ENCODE measurements around the gene ABCA7.

ABCA7 gene

DNA sequence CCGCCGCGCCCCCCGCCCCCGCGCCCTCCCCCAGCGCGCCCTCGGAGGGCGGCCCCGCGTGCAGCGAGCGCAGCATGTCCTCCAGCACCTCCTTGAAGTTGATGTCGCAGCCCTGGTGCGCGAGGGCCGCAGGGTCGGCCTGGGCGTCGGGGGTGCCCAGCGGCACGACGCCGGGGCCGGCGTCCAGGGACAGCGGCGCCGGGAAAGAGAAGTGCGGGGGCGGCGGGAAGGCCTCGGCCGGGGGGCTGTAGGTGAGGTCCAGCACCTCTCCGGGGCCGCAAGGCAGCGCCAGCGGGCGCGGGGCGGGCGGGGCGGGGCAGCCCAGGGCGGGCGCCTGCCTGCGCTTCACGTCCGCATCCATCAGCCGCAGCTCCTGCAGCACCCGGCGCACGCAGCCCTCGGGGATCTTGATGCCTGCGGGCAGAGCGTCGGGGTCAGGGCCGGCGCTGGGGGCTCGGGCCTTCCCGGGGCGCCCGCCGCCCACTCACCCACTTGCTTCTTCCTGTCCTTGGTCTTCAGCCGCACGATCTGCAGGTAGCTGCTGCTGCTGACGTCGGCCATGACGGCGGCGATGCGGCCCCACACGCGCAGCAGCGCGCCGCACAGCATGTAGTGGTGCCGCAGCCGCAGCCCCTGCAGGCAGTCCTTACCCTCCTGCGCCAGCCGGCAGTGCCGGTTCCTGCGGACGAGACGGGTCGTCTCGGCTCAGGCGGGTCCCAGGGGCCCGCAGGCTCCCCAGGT lies 68.6 kb downstream of the ABCA7 start:
- TF ChIP-seq, protein P1, sequence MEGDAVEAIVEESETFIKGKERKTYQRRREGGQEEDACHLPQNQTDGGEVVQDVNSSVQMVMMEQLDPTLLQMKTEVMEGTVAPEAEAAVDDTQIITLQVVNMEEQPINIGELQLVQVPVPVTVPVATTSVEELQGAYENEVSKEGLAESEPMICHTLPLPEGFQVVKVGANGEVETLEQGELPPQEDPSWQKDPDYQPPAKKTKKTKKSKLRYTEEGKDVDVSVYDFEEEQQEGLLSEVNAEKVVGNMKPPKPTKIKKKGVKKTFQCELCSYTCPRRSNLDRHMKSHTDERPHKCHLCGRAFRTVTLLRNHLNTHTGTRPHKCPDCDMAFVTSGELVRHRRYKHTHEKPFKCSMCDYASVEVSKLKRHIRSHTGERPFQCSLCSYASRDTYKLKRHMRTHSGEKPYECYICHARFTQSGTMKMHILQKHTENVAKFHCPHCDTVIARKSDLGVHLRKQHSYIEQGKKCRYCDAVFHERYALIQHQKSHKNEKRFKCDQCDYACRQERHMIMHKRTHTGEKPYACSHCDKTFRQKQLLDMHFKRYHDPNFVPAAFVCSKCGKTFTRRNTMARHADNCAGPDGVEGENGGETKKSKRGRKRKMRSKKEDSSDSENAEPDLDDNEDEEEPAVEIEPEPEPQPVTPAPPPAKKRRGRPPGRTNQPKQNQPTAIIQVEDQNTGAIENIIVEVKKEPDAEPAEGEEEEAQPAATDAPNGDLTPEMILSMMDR (IDR thresholded peaks at IDR 0.05; ENCODE audit: low read depth, low read length, poor library complexity, severe bottlenecking) = no peak
- no peak for TF ChIP-seq EZH2phosphoT487 (IDR thresholded peaks at IDR 0.05; ENCODE audit: borderline replicate concordance, low read length)
- Histone ChIP-seq H3F3A (ENCODE audit: control insufficient read depth, insufficient read depth) (peaks cover under 1% of the 10 kb centered on the region; the same call in 1 of the 2 replicates), H3K36me3 (ENCODE audit: control insufficient read depth, low read length) (peaks cover 19% of the 10 kb centered on the region)

DNA sequence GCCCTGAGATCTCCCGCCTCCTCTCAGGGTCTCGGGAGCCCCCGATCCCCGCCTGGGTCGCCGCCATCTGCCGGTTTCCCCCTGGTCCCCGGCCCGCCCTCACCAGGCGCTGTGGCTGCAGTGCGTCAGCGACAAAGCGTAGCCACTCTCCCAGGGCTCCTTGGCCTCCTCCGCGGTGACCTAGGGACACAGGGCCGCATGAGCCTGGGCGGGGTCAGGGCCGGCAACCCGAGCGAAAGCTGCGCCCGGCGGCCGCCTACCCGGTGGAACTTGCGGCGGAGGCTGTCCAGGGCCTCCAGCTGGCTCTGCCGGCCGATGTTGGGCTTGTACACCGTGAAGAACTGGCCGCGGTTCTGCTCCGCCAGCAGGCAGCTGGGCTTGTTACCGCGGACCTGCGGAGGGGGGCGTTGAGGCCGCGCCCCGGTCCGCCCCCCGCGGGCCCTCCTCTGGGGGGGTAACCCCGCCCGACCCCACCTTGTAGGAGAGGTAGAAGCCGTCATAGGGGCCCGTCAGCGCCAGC lies 69.2 kb downstream of the ABCA7 start:
- Histone ChIP-seq H3K9me2 (replicated peaks; ENCODE audit: control insufficient read depth, low read length) (no peaks in the 10 kb centered on the region), H3K36me3 (ENCODE audit: control insufficient read depth, low read length) (peaks cover 19% of the 10 kb centered on the region), H3K79me2 (ENCODE audit: control insufficient read depth, low read length) (peaks cover 9% of the 10 kb centered on the region), H3F3A (ENCODE audit: control insufficient read depth, insufficient read depth) (no peaks in the 10 kb centered on the region), H3K9me3 (ENCODE audit: control insufficient read depth, insufficient read depth, low read length) (no peaks in the 10 kb centered on the region), H3K4me2 (ENCODE audit: low read length) (no peak overlapping the region), H3K27ac (ENCODE audit: low read depth, low read length) (no peak overlapping the region), H3K4me1 (ENCODE audit: control insufficient read depth, low read length) (peaks cover 18% of the 10 kb centered on the region), H3K27me3 (ENCODE audit: control insufficient read depth, low read length) (no peaks in the 10 kb centered on the region), H3K4me3 (ENCODE audit: low read length) (no peak overlapping the region), H4K20me1 (ENCODE audit: control insufficient read depth, insufficient read depth, low read depth, low read length) (no peaks in the 10 kb centered on the region)
- no peak for TF ChIP-seq EZH2phosphoT487 (IDR thresholded peaks at IDR 0.05; ENCODE audit: borderline replicate concordance, low read length)
- TF ChIP-seq, protein P1 (IDR thresholded peaks at IDR 0.05; ENCODE audit: low read depth, low read length, poor library complexity, severe bottlenecking) = no peak

More for the DNA sequence above, 68.6 kb downstream of the ABCA7 start:
- Histone ChIP-seq H4K20me1 (ENCODE audit: control insufficient read depth, insufficient read depth, low read depth, low read length) (no peaks in the 10 kb centered on the region), H3K4me2 (ENCODE audit: low read length) (no peak overlapping the region), H3K27ac (ENCODE audit: low read depth, low read length) (no peak overlapping the region), H3K4me3 (ENCODE audit: low read length) (no peak overlapping the region), H3K27me3 (ENCODE audit: control insufficient read depth, low read length) (no peaks in the 10 kb centered on the region), H3K4me1 (ENCODE audit: control insufficient read depth, low read length) (peaks cover 17% of the 10 kb centered on the region), H3K9me3 (ENCODE audit: control insufficient read depth, insufficient read depth, low read length) (no peaks in the 10 kb centered on the region), H3K79me2 (ENCODE audit: control insufficient read depth, low read length) (peaks cover 10% of the 10 kb centered on the region), H3K9me2 (replicated peaks; ENCODE audit: control insufficient read depth, low read length) (no peaks in the 10 kb centered on the region)

DNA sequence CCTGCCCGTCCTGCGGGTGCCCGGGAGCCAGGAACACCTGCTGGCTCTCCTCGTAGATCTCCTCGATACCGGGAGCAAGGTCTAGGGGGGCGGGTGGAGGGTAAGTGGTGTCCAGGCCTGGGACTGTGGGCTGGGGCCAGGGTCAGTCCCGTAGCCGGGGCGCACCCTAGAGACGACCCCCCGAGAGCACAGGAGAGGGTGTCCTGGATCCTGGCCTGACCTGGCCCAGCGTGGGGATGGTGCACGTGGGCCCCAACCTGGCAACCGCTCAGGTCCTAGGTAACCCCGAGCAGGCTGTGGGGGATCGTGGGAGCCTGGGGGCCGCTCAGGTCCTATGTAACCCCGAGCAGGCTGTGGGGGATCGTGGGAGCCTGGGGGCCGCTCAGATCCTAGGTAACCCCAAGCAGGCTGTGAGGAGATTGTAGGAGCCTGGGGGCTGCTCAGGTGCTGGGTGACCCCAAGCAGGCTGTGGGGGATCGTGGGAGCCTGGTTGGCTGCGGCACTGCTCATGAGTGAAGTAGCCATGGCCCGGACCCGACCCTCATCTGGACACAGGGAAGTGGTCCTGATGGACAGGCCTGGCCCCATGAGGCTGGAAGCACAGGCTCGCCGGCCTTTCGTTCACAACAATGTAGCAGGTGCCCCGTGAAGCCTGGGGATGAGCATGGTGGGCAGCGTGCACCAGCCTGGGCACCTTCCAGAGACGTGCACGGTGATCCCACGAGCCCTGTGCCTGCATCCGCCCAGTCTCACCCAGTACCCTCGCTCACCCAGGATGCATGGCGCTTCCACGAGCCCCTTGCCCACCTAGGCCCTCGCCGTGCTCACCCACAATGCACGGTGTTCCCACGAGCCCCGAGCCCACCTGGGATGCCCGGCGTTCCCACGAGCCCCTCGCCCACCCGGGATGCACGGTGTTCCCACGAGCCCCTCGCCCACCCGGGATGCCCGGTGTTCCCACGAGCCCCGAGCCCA lies 70.1 kb downstream of the ABCA7 start:
- Histone ChIP-seq H3K27ac (ENCODE audit: low read depth, low read length) (no peak overlapping the region), H3K4me2 (ENCODE audit: low read length) (no peak overlapping the region), H3K79me2 (ENCODE audit: control insufficient read depth, low read length) (peaks cover 3% of the 10 kb centered on the region), H4K20me1 (ENCODE audit: control insufficient read depth, insufficient read depth, low read depth, low read length) (no peaks in the 10 kb centered on the region), H3K27me3 (ENCODE audit: control insufficient read depth, low read length) (no peaks in the 10 kb centered on the region), H3K9me2 (replicated peaks; ENCODE audit: control insufficient read depth, low read length) (no peaks in the 10 kb centered on the region), H3K4me3 (ENCODE audit: low read length) (no peak overlapping the region), H3K4me1 (ENCODE audit: control insufficient read depth, low read length) (peaks cover 16% of the 10 kb centered on the region), H3K36me3 (ENCODE audit: control insufficient read depth, low read length) (peaks cover 19% of the 10 kb centered on the region), H3F3A (ENCODE audit: control insufficient read depth, insufficient read depth) (no peaks in the 10 kb centered on the region), H3K9me3 (ENCODE audit: control insufficient read depth, insufficient read depth, low read length) (no peaks in the 10 kb centered on the region)
- TF ChIP-seq, protein P1 (IDR thresholded peaks at IDR 0.05; ENCODE audit: low read depth, low read length, poor library complexity, severe bottlenecking) = no peak
- no peak for TF ChIP-seq EZH2phosphoT487 (IDR thresholded peaks at IDR 0.05; ENCODE audit: borderline replicate concordance, low read length)

All from DOHH2 (cell line).